ENCODE results near the gene CBS.
"Not testable (repeated sequence)": the region's sequence is repeated elsewhere in the genome, so short reads cannot be mapped to it uniquely, and the experiment has no call there.

GRCh38 chr21:43006051-43006873 is 69.4 kb downstream of the CBS start:
- TF ChIP-seq, protein P1, sequence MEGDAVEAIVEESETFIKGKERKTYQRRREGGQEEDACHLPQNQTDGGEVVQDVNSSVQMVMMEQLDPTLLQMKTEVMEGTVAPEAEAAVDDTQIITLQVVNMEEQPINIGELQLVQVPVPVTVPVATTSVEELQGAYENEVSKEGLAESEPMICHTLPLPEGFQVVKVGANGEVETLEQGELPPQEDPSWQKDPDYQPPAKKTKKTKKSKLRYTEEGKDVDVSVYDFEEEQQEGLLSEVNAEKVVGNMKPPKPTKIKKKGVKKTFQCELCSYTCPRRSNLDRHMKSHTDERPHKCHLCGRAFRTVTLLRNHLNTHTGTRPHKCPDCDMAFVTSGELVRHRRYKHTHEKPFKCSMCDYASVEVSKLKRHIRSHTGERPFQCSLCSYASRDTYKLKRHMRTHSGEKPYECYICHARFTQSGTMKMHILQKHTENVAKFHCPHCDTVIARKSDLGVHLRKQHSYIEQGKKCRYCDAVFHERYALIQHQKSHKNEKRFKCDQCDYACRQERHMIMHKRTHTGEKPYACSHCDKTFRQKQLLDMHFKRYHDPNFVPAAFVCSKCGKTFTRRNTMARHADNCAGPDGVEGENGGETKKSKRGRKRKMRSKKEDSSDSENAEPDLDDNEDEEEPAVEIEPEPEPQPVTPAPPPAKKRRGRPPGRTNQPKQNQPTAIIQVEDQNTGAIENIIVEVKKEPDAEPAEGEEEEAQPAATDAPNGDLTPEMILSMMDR (IDR thresholded peaks at IDR 0.05): not testable (repeated sequence)
- not testable (repeated sequence) for TF ChIP-seq POLR2A (IDR thresholded peaks at IDR 0.05)

Data from testis (tissue), 2 donors.